Measurements from ENCODE around the gene CWC15. TPM values are rescaled to one million over a fixed set of nuclear protein-coding genes. Genes with fewer than 3 reads are reported as not detected.

The CWC15 gene
- total and polyA plus RNA-seq, 2 of the 13 experiments (the other 11 are each of a cell fraction or from before 2014, with no cell fraction given): 27.6 to 61.2 TPM

DNA sequence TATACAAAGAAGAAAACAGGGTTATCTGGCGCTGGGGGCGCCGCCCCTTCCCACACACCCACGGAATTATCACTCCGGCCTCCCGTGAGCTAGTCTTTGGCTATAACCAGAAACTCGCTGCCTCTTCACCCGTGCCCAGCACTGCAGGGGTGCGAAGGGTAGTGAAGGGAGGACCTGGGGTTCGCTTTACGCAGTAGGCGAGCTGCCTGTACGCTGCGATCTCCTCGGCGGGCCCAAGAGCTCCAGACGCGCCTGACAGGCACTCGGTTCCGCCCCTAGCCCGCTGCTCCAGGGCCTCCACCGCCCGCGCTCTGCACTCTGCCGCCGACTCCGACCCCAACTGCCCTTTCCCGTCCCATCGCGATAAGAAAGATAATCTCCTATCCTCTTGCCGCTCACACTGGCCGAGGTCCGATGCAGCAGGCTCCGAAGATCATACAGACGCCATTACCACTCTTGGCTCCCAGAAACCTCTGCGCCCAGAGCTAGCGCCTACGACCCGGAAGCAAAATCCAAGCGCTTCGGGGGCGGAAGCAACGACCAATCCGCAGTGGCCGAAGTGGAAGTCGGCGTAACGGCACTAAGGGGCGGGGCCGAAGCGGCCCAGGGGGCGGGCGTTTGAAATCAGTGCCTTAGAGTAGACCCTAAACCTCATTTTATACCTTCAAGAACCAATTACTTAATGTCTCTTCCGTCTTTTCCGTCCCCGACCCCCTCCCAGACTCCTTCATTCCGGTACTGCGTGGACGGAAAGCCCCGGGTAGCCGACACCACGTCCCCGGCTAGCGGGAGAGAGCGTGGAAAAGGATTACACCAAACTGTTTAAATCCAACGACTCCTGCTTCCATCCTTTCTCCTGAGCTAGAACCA lies at the start of gene CWC15, which contains the start of gene KDM4D (continued):
- TF ChIP-seq ZNF431 (CRISPR knock-in tag; IDR thresholded peaks at IDR 0.05; ENCODE audit: borderline replicate concordance, low read depth): 0 out of 2 replicates have a peak, but pooled peaks have one; percentile 69
- no peak for TF ChIP-seq NR2F1 (CRISPR knock-in tag; IDR thresholded peaks at IDR 0.05)
- peak; percentile 46; the same call in 1 of the 2 replicates for TF ChIP-seq ZNF768 (CRISPR knock-in tag; IDR thresholded peaks at IDR 0.05)
- no peak for TF ChIP-seq ZNF136 (CRISPR knock-in tag; IDR thresholded peaks at IDR 0.05; ENCODE audit: low read depth)
- no peak for TF ChIP-seq REL (CRISPR knock-in tag; conservative IDR thresholded peaks at IDR 0.05)
- TF ChIP-seq PAWR (CRISPR knock-in tag; IDR thresholded peaks at IDR 0.05; ENCODE audit: borderline replicate concordance): peak; percentile 64; the same call in 1 of the 2 replicates
- 0 out of 2 replicates have a peak, but pooled peaks have one; percentile 56 for TF ChIP-seq KLF11 (CRISPR knock-in tag; IDR thresholded peaks at IDR 0.05)
- no peak for TF ChIP-seq SOX13 (IDR thresholded peaks at IDR 0.05)
- TF ChIP-seq SOX13 (CRISPR knock-in tag; conservative IDR thresholded peaks at IDR 0.05 in 1 of 2, IDR thresholded peaks at IDR 0.05 in 1 of 2): 0 out of 4 replicates have a peak, but pooled peaks of 1 of the 2 experiments have one; percentile 19
- TF ChIP-seq NR3C1 (CRISPR knock-in tag; IDR thresholded peaks at IDR 0.05): no peak
- peak; percentile 98 for TF ChIP-seq GATAD1 (CRISPR knock-in tag; IDR thresholded peaks at IDR 0.05)
- TF ChIP-seq SRSF1 (optimal IDR thresholded peaks at IDR 0.05; ENCODE audit: low read depth, low read length): peak; percentile 74
- 0 out of 2 replicates have a peak, but pooled peaks have one; percentile 75 for TF ChIP-seq PCBP1 (IDR thresholded peaks at IDR 0.05; ENCODE audit: borderline replicate concordance, low read depth, low read length)
- no peak for TF ChIP-seq ZNF780A (CRISPR knock-in tag; IDR thresholded peaks at IDR 0.05)
- TF ChIP-seq, protein P1, sequence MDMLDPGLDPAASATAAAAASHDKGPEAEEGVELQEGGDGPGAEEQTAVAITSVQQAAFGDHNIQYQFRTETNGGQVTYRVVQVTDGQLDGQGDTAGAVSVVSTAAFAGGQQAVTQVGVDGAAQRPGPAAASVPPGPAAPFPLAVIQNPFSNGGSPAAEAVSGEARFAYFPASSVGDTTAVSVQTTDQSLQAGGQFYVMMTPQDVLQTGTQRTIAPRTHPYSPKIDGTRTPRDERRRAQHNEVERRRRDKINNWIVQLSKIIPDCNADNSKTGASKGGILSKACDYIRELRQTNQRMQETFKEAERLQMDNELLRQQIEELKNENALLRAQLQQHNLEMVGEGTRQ (IDR thresholded peaks at IDR 0.05; ENCODE audit: low read depth, low read length): no peak
- TF ChIP-seq, protein P1 (CRISPR knock-in tag; IDR thresholded peaks at IDR 0.05; ENCODE audit: borderline replicate concordance): no peak
- TF ChIP-seq, protein P2, sequence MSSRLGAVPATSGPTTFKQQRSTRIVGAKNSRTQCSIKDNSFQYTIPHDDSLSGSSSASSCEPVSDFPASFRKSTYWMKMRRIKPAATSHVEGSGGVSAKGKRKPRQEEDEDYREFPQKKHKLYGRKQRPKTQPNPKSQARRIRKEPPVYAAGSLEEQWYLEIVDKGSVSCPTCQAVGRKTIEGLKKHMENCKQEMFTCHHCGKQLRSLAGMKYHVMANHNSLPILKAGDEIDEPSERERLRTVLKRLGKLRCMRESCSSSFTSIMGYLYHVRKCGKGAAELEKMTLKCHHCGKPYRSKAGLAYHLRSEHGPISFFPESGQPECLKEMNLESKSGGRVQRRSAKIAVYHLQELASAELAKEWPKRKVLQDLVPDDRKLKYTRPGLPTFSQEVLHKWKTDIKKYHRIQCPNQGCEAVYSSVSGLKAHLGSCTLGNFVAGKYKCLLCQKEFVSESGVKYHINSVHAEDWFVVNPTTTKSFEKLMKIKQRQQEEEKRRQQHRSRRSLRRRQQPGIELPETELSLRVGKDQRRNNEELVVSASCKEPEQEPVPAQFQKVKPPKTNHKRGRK (CRISPR knock-in tag; IDR thresholded peaks at IDR 0.05): no peak
- TF ChIP-seq ZEB1 (IDR thresholded peaks at IDR 0.05; ENCODE audit: insufficient replicate concordance, low read depth): no peak
- TF ChIP-seq MIER2 (CRISPR knock-in tag; IDR thresholded peaks at IDR 0.05): 0 out of 2 replicates have a peak, but pooled peaks have one; percentile 30
- TF ChIP-seq THRA (CRISPR knock-in tag; IDR thresholded peaks at IDR 0.05; ENCODE audit: borderline replicate concordance): peak; percentile 53; the same call in 1 of the 2 replicates
- no peak for TF ChIP-seq U2AF2 (IDR thresholded peaks at IDR 0.05; ENCODE audit: low read depth, low read length)
- no peak for TF ChIP-seq ZSCAN25 (CRISPR knock-in tag; IDR thresholded peaks at IDR 0.05)
- peak; percentile 74; the same call in 1 of the 2 replicates for TF ChIP-seq KDM5B (CRISPR knock-in tag; IDR thresholded peaks at IDR 0.05; ENCODE audit: borderline replicate concordance)
